Measurements from ENCODE around the gene NAP1L1. TPM values are rescaled to one million over a fixed set of nuclear protein-coding genes. Genes with fewer than 3 reads are reported as not detected.

The NAP1L1 gene
- total and polyA plus RNA-seq, 2 experiments from 2014 or later = 658 to 996 TPM

GRCh38 chr12:76113800-76114757 is 29.6 kb upstream of the NAP1L1 start (continued):
- TF ChIP-seq, protein P1, sequence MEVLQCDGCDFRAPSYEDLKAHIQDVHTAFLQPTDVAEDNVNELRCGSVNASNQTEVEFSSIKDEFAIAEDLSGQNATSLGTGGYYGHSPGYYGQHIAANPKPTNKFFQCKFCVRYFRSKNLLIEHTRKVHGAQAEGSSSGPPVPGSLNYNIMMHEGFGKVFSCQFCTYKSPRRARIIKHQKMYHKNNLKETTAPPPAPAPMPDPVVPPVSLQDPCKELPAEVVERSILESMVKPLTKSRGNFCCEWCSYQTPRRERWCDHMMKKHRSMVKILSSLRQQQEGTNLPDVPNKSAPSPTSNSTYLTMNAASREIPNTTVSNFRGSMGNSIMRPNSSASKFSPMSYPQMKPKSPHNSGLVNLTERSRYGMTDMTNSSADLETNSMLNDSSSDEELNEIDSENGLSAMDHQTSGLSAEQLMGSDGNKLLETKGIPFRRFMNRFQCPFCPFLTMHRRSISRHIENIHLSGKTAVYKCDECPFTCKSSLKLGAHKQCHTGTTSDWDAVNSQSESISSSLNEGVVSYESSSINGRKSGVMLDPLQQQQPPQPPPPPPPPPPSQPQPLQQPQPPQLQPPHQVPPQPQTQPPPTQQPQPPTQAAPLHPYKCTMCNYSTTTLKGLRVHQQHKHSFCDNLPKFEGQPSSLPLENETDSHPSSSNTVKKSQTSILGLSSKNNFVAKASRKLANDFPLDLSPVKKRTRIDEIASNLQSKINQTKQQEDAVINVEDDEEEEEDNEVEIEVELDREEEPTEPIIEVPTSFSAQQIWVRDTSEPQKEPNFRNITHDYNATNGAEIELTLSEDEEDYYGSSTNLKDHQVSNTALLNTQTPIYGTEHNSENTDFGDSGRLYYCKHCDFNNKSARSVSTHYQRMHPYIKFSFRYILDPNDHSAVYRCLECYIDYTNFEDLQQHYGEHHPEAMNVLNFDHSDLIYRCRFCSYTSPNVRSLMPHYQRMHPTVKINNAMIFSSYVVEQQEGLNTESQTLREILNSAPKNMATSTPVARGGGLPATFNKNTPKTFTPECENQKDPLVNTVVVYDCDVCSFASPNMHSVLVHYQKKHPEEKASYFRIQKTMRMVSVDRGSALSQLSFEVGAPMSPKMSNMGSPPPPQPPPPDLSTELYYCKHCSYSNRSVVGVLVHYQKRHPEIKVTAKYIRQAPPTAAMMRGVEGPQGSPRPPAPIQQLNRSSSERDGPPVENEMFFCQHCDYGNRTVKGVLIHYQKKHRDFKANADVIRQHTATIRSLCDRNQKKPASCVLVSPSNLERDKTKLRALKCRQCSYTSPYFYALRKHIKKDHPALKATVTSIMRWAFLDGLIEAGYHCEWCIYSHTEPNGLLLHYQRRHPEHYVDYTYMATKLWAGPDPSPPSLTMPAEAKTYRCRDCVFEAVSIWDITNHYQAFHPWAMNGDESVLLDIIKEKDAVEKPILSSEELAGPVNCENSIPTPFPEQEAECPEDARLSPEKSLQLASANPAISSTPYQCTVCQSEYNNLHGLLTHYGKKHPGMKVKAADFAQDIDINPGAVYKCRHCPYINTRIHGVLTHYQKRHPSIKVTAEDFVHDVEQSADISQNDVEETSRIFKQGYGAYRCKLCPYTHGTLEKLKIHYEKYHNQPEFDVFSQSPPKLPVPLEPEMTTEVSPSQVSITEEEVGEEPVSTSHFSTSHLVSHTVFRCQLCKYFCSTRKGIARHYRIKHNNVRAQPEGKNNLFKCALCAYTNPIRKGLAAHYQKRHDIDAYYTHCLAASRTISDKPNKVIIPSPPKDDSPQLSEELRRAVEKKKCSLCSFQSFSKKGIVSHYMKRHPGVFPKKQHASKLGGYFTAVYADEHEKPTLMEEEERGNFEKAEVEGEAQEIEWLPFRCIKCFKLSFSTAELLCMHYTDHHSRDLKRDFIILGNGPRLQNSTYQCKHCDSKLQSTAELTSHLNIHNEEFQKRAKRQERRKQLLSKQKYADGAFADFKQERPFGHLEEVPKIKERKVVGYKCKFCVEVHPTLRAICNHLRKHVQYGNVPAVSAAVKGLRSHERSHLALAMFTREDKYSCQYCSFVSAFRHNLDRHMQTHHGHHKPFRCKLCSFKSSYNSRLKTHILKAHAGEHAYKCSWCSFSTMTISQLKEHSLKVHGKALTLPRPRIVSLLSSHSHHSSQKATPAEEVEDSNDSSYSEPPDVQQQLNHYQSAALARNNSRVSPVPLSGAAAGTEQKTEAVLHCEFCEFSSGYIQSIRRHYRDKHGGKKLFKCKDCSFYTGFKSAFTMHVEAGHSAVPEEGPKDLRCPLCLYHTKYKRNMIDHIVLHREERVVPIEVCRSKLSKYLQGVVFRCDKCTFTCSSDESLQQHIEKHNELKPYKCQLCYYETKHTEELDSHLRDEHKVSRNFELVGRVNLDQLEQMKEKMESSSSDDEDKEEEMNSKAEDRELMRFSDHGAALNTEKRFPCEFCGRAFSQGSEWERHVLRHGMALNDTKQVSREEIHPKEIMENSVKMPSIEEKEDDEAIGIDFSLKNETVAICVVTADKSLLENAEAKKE (CRISPR knock-in tag; IDR thresholded peaks at IDR 0.05) = no peak
- TF ChIP-seq CTCF (conservative IDR thresholded peaks at IDR 0.05; ENCODE audit: low read depth in 2 of 2) = no peak

- Histone ChIP-seq H3K4me3 (no peak overlapping the region), H3K9me2 (ENCODE audit: insufficient read depth) (no peaks in the 10 kb centered on the region), H2AFZ (no peak overlapping the region), H4K20me1 (replicated peaks; ENCODE audit: insufficient read depth) (no peaks in the 10 kb centered on the region), H3K36me3 (ENCODE audit: insufficient read depth) (no peaks in the 10 kb centered on the region), H3K79me2 (replicated peaks; ENCODE audit: insufficient read depth) (no peaks in the 10 kb centered on the region), H3K4me2 (no peak overlapping the region), H3K27ac (ENCODE audit: low read depth) (no peak overlapping the region), H3F3A (replicated peaks; ENCODE audit: low read depth) (no peaks in the 10 kb centered on the region), H3K4me1 (ENCODE audit: insufficient read depth) (no peaks in the 10 kb centered on the region), H3K27me3 (ENCODE audit: insufficient read depth) (no peaks in the 10 kb centered on the region)
- Mint-ChIP-seq H3K9me3 (no peaks in the 10 kb centered on the region), H3K4me3 (no peak overlapping the region), H3K27ac (no peak overlapping the region), H3K4me1 (no peaks in the 10 kb centered on the region), H3K27me3 (ENCODE audit: insufficient read depth, low read depth, poor library complexity) (peaks cover 4% of the 10 kb centered on the region), H3K36me3 (ENCODE audit: low read depth) (no peaks in the 10 kb centered on the region)
- DNase-seq (ENCODE audit: low spot score) (no peak), ATAC-seq (no peak)
- TF ChIP-seq CREB1 (CRISPR knock-in tag; IDR thresholded peaks at IDR 0.05; ENCODE audit: low read depth) (no peak), ZNF114 (CRISPR knock-in tag; IDR thresholded peaks at IDR 0.05) (no peak), POLR2AphosphoS5 (IDR thresholded peaks at IDR 0.05; ENCODE audit: low read depth) (no peak), EZH2 (IDR thresholded peaks at IDR 0.05; ENCODE audit: low read depth, unreplicated experiment) (no peak), STAT1 (IDR thresholded peaks at IDR 0.05; ENCODE audit: unreplicated experiment) (no peak), NANOG (IDR thresholded peaks at IDR 0.05; ENCODE audit: borderline replicate concordance) (no peak), CTCF (conservative IDR thresholded peaks at IDR 0.05; ENCODE audit: low read depth in 2 of 2) (no peak)
- TF ChIP-seq, protein P2, sequence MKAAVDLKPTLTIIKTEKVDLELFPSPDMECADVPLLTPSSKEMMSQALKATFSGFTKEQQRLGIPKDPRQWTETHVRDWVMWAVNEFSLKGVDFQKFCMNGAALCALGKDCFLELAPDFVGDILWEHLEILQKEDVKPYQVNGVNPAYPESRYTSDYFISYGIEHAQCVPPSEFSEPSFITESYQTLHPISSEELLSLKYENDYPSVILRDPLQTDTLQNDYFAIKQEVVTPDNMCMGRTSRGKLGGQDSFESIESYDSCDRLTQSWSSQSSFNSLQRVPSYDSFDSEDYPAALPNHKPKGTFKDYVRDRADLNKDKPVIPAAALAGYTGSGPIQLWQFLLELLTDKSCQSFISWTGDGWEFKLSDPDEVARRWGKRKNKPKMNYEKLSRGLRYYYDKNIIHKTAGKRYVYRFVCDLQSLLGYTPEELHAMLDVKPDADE (IDR thresholded peaks at IDR 0.05) = no peak
Measured at GRCh38 chr12:76111209-76111749, 26.8 kb upstream of the NAP1L1 start.
